SK-N-SH (cell line): ENCODE results near the gene PPP4R2. TPM values are rescaled to one million over a fixed set of nuclear protein-coding genes. Genes with fewer than 3 reads are reported as not detected.

Experiments used
- CTCF ChIA-PET: fragments of 300-600, 350-600 bp; formaldehyde crosslinking; extraction: SDS; loops from one replicate; lab custom pipeline; 2021; lab: Yijun Ruan, JAX
- POLR2A ChIA-PET: fragments of 350-600 bp; sonication (Branson Sonifier 250); formaldehyde crosslinking; extraction: SDS; loops from one replicate; lab custom pipeline; 2020; ENCODE audit warnings: antibody characterized with exemption, inconsistent platforms; lab: Yijun Ruan, JAX
- DNase-seq: peaks from one replicate; pipeline ENCODE4 v3.0.0; 2012
- H2AFZ ChIP-seq: fragments of 200-600 bp; sonication (generic); 2 replicates; pipeline ENCODE4 v1.8.1; 2016; ENCODE audit warnings: antibody characterized with exemption, mild to moderate bottlenecking, low read depth
- H3F3A ChIP-seq: fragments of 200-600 bp; sonication (generic); replicated peaks from 2 replicates; pipeline ENCODE3; 2016; ENCODE audit warnings: antibody characterized with exemption, mild to moderate bottlenecking; ENCODE audit not compliant: insufficient read depth
- H3K27ac ChIP-seq, 2 experiments: fragments of 200-500 bp in 1 of 2; fragments of 200-600 bp in 1 of 2; sonication (Bioruptor generic) in 1 of 2; sonication (generic), shearing (Covaris generic) in 1 of 2; 2 replicates each; pipeline versions ENCODE4 v1.5.1 to v1.6.1; 2014 to 2016; ENCODE audit warnings: low read depth in 2 of 2, inconsistent platforms in 1 of 2, low read length in 1 of 2, mild to moderate bottlenecking in 1 of 2, mixed read lengths in 1 of 2
- H3K27me3 ChIP-seq: fragments of 200-600 bp; sonication (generic), shearing (Covaris generic); 2 replicates; pipeline ENCODE4 v1.6.1; 2016; ENCODE audit warnings: mixed run types; ENCODE audit not compliant: insufficient read depth
- H3K36me3 ChIP-seq, 2 experiments: fragments of 200-500 bp in 1 of 2; fragments of 200-600 bp in 1 of 2; sonication (Bioruptor generic) in 1 of 2; sonication (generic) in 1 of 2; replicated peaks in 1 of 2; 2 replicates each; pipeline versions ENCODE3 to v1.5.1; 2014 to 2016; ENCODE audit warnings: low read length in 1 of 2, mild to moderate bottlenecking in 1 of 2; ENCODE audit not compliant: insufficient read depth in 2 of 2, control insufficient read depth in 1 of 2
- H3K4me1 ChIP-seq, 2 experiments: fragments of 200-500 bp in 1 of 2; fragments of 200-600 bp in 1 of 2; sonication (Bioruptor generic) in 1 of 2; sonication (generic), shearing (Covaris generic) in 1 of 2; 2 replicates each; pipeline versions ENCODE4 v1.5.1 to v1.6.1; 2014 to 2016; ENCODE audit warnings: low read depth in 1 of 2, low read length in 1 of 2, mixed run types in 1 of 2; ENCODE audit not compliant: insufficient read depth in 2 of 2, control insufficient read depth in 1 of 2
- H3K4me2 ChIP-seq: fragments of 200-600 bp; sonication (generic), shearing (Covaris generic); 2 replicates; pipeline ENCODE4 v1.6.1; 2017; ENCODE audit warnings: mixed run types
- H3K4me3 ChIP-seq, 2 experiments: fragments of 200-500 bp in 1 of 2; fragments of 200-600 bp in 1 of 2; sonication (Bioruptor generic) in 1 of 2; sonication (generic), shearing (Covaris generic) in 1 of 2; 2 replicates each; pipeline versions ENCODE4 v1.5.1 to v1.8.1; 2014 to 2016; ENCODE audit warnings: low read depth in 2 of 2, inconsistent platforms in 1 of 2, low read length in 1 of 2, mild to moderate bottlenecking in 1 of 2, mixed read lengths in 1 of 2, moderate library complexity in 1 of 2
- H3K79me2 ChIP-seq: fragments of 200-600 bp; sonication (generic); 2 replicates; pipeline ENCODE4 v1.8.1; 2017; ENCODE audit warnings: mild to moderate bottlenecking; ENCODE audit not compliant: insufficient read depth
- H3K9ac ChIP-seq: fragments of 200-600 bp; sonication (generic); 2 replicates; pipeline ENCODE4 v1.6.1; 2017; ENCODE audit warnings: mixed run types
- H3K9me2 ChIP-seq: fragments of 200-600 bp; sonication (generic); 2 replicates; pipeline ENCODE4 v1.6.1; 2017; ENCODE audit warnings: mixed run types
- H3K9me3 ChIP-seq: fragments of 200-600 bp; sonication (generic); 2 replicates; pipeline ENCODE4 v1.6.1; 2017; ENCODE audit warnings: mixed run types, mild to moderate bottlenecking, moderate library complexity
- H4K20me1 ChIP-seq: fragments of 200-600 bp; sonication (generic); 2 replicates; pipeline ENCODE4 v1.6.1; 2017; ENCODE audit warnings: mild to moderate bottlenecking, mixed run types; ENCODE audit not compliant: insufficient read depth
- ELF1 ChIP-seq: IDR thresholded peaks from 2 replicates; pipeline ENCODE4 v1.4.0; 2012
- FOSL2 ChIP-seq: IDR thresholded peaks from 2 replicates; pipeline ENCODE4 v1.4.0; 2012; ENCODE audit warnings: low read depth, mild to moderate bottlenecking, moderate library complexity, borderline replicate concordance
- GABPA ChIP-seq: IDR thresholded peaks from 2 replicates; pipeline ENCODE4 v1.4.0; 2012; ENCODE audit warnings: low read depth, mild to moderate bottlenecking
- GATA2 ChIP-seq: sonication (generic); formaldehyde crosslinking; IDR thresholded peaks from 2 replicates; pipeline ENCODE4 v1.5.0; 2020; ENCODE audit warnings: mild to moderate bottlenecking, missing genetic modification reagents
- JUND ChIP-seq: IDR thresholded peaks from 2 replicates; pipeline ENCODE4 v1.4.0; 2012
- MAX ChIP-seq: IDR thresholded peaks from 2 replicates; pipeline ENCODE4 v1.4.0; 2012; ENCODE audit warnings: low read depth
- MEF2A ChIP-seq: IDR thresholded peaks from 2 replicates; pipeline ENCODE4 v1.4.0; 2012; ENCODE audit warnings: low read depth, borderline replicate concordance
- NFIC ChIP-seq: IDR thresholded peaks from 2 replicates; pipeline ENCODE4 v1.4.0; 2012; ENCODE audit warnings: borderline replicate concordance
- NRF1 ChIP-seq: IDR thresholded peaks from 2 replicates; pipeline ENCODE4 v1.6.1; 2012; ENCODE audit warnings: low read depth, mild to moderate bottlenecking, low read length
- RAD21 ChIP-seq: IDR thresholded peaks from 2 replicates; pipeline ENCODE4 v1.6.1; 2012; ENCODE audit warnings: mild to moderate bottlenecking, low read length
- RCOR1 ChIP-seq: fragments of 150-350 bp; IDR thresholded peaks from 2 replicates; pipeline ENCODE4 v1.6.1; 2017; ENCODE audit warnings: antibody characterized with exemption, low read length
- RFX5 ChIP-seq: IDR thresholded peaks from 2 replicates; pipeline ENCODE4 v1.6.1; 2012; ENCODE audit warnings: mild to moderate bottlenecking, improper control_type of control experiment, low read length
- SMC3 ChIP-seq: IDR thresholded peaks from 2 replicates; pipeline ENCODE4 v1.6.1; 2012; ENCODE audit warnings: low read depth, low read length, improper control_type of control experiment
- TAF1 ChIP-seq: IDR thresholded peaks from 2 replicates; pipeline ENCODE4 v1.6.1; 2012; ENCODE audit warnings: low read depth, mild to moderate bottlenecking, low read length, moderate library complexity, borderline replicate concordance
- TEAD4 ChIP-seq: IDR thresholded peaks from 2 replicates; pipeline ENCODE4 v1.4.0; 2012; ENCODE audit warnings: mild to moderate bottlenecking, borderline replicate concordance; ENCODE audit not compliant: insufficient read depth
- YY1 ChIP-seq: IDR thresholded peaks from 2 replicates; pipeline ENCODE4 v1.4.0; 2012; ENCODE audit warnings: low read depth, mild to moderate bottlenecking
- WGBS: methylation state at CpG from one replicate; pipeline ENCODE4 v1.1.6; 2017; ENCODE audit warnings: low lambda C conversion rate; 5-methylcytosine and 5-hydroxymethylcytosine counted together
- polyA plus RNA-seq, 3 experiments: library from polyadenylated mRNA; depleted of rRNA; stranded (reverse); fragments of >200 nt; gene quantifications; 2 replicates each; pipeline ENCODE4 v1.2.3, GENCODE V29; 2012
- TF ChIP-seq, protein P1 (sequence below): fragments of 200-600 bp; sonication (generic); IDR thresholded peaks from 2 replicates; pipeline ENCODE4 v1.6.1; 2017; ENCODE audit warnings: antibody characterized with exemption, mild to moderate bottlenecking, moderate library complexity
- TF ChIP-seq, protein P2 (sequence below): IDR thresholded peaks from 2 replicates; pipeline ENCODE4 v1.4.0; 2012; ENCODE audit warnings: low read depth, borderline replicate concordance

PPP4R2 gene
- polyA plus RNA-seq, 1 of the 3 experiments (the other 2 are of a cell fraction): 8.9 TPM

DNA sequence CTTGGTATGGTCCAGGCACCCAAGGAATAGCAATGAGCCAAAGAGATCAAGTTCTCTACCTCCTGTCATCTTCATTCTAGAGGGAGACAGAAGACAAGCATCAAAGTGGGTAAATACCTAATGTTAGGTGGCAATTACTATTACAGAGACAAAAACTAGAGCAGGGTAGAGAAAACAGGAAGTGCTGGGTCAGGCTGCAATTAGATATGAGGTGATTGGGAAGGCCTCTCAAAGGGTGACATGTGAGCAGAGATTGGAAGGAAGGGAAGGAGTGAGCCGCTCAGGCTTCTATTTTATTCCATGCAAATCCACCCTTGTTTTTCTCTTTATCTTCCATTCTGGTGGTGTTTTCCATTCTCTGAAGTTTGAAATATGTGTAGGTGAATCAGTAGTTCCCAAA is 102.3 kb downstream of the PPP4R2 start:
- Histone ChIP-seq H2AFZ (no peak overlapping the region), H3K27ac (no peak overlapping the region), H3K9ac (no peak overlapping the region), H3K9me3 (no peaks in the 10 kb centered on the region), H3K36me3 (no peaks in the 10 kb centered on the region), H3K79me2 (no peaks in the 10 kb centered on the region), H3K9me2 (no peaks in the 10 kb centered on the region), H3K4me1 (peaks cover 6 to 8% of the 10 kb centered on the region in 2 experiments; a peak in 3 of 4 replicates), H3K4me3 (no peak overlapping the region), H4K20me1 (no peaks in the 10 kb centered on the region), H3F3A (no peaks in the 10 kb centered on the region), H3K27me3 (no peaks in the 10 kb centered on the region), H3K4me2 (no peak overlapping the region)
- no peak for DNase-seq
- POLR2A ChIA-PET: no interaction called here
- CTCF ChIA-PET: interaction anchor here (1.1 to 11.7 kb wide), 4 partner anchors 10 to 409 kb away, joined by 3 to 104 read pairs (median 4); no protein-coding TSS in a partner anchor
- TF ChIP-seq RFX5 (no peak), FOSL2 (no peak), NFIC (no peak)
- WGBS: 89% methylated on average over 1 of the region's 1 CpG

- Histone ChIP-seq H3K9me3 (no peaks in the 10 kb centered on the region), H3K4me1 (peaks cover 0 to 4% of the 10 kb centered on the region in 2 experiments; a peak in 1 of 4 replicates), H3K36me3 (no peaks in the 10 kb centered on the region), H3K4me2 (no peak overlapping the region), H3F3A (no peaks in the 10 kb centered on the region), H2AFZ (no peak overlapping the region), H3K9me2 (no peaks in the 10 kb centered on the region), H4K20me1 (no peaks in the 10 kb centered on the region), H3K27me3 (no peaks in the 10 kb centered on the region), H3K27ac (no peak overlapping the region), H3K4me3 (peak overlapping the region in 1 of 2 experiments; percentile 26; a peak in 1 of 4 replicates), H3K79me2 (no peaks in the 10 kb centered on the region), H3K9ac (no peak overlapping the region)
- 36% methylated on average over 8 of the region's 9 CpGs for WGBS
- peak; percentile 90 for DNase-seq
- TF ChIP-seq RAD21 (peak; percentile 98), SMC3 (peak; percentile 98), RCOR1 (peak; percentile 48; the same call in 1 of the 2 replicates), ELF1 (no peak)
- TF ChIP-seq, protein P1, sequence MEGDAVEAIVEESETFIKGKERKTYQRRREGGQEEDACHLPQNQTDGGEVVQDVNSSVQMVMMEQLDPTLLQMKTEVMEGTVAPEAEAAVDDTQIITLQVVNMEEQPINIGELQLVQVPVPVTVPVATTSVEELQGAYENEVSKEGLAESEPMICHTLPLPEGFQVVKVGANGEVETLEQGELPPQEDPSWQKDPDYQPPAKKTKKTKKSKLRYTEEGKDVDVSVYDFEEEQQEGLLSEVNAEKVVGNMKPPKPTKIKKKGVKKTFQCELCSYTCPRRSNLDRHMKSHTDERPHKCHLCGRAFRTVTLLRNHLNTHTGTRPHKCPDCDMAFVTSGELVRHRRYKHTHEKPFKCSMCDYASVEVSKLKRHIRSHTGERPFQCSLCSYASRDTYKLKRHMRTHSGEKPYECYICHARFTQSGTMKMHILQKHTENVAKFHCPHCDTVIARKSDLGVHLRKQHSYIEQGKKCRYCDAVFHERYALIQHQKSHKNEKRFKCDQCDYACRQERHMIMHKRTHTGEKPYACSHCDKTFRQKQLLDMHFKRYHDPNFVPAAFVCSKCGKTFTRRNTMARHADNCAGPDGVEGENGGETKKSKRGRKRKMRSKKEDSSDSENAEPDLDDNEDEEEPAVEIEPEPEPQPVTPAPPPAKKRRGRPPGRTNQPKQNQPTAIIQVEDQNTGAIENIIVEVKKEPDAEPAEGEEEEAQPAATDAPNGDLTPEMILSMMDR: peak; percentile 96
- CTCF ChIA-PET: interaction anchor here (0.5 to 11.7 kb wide), 38 partner anchors 10 to 747 kb away, joined by 3 to 104 read pairs (median 4); no protein-coding TSS in a partner anchor
- POLR2A ChIA-PET: interaction anchor here (0.7 kb wide), 1 partner anchor 333 kb away, joined by 3 read pairs; no protein-coding TSS in a partner anchor
These were observed 104.3 kb downstream of the PPP4R2 start for GRCh38 chr3:73100741-73101559.

DNA sequence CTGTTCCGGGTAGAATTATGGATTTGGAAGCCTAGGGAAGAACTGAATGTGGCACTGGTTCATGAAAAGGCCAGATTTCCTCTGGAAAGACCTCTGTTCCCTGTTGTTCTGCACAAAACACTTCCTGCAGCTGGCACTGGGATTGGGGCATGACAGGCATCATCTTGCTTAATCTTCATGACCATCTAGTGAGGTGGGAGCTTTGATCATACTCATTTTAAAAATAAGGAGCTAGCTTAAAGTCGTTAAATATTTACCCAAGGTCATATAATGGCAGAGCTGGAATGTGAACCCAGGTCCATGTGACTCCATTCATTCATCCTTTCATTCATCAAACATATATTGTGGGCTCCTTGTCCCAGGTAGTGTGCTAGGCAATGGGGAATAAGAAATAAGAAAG is 105.3 kb downstream of the PPP4R2 start:
- peaks cover 0 to 4% of the 10 kb centered on the region in 2 experiments; a peak in 1 of 4 replicates for H3K4me1 ChIP-seq
- POLR2A ChIA-PET: no interaction called here
- H2AFZ ChIP-seq: no peak overlapping the region
- H3K79me2 ChIP-seq: no peaks in the 10 kb centered on the region
- 15% methylated on average over 2 of the region's 2 CpGs for WGBS
- H3K9ac ChIP-seq: no peak overlapping the region
- H3K27ac ChIP-seq: no peak overlapping the region; a peak in 1 of 4 replicates
- no peak overlapping the region for H3K4me3 ChIP-seq
- no peaks in the 10 kb centered on the region for H4K20me1 ChIP-seq
- CTCF ChIA-PET: interaction anchor here (1.0 to 11.7 kb wide), 16 partner anchors 9 to 746 kb away, joined by 3 to 104 read pairs (median 5); no protein-coding TSS in a partner anchor
- H3K36me3 ChIP-seq: no peaks in the 10 kb centered on the region
- H3F3A ChIP-seq: no peaks in the 10 kb centered on the region
- H3K9me3 ChIP-seq: no peaks in the 10 kb centered on the region
- H3K4me2 ChIP-seq: no peak overlapping the region
- DNase-seq: no peak
- H3K9me2 ChIP-seq: no peaks in the 10 kb centered on the region
- no peaks in the 10 kb centered on the region for H3K27me3 ChIP-seq
- TF ChIP-seq TEAD4: no peak
- no peak for TF ChIP-seq TAF1
- no peak for TF ChIP-seq MAX
- TF ChIP-seq RAD21: no peak
- TF ChIP-seq, protein P2, sequence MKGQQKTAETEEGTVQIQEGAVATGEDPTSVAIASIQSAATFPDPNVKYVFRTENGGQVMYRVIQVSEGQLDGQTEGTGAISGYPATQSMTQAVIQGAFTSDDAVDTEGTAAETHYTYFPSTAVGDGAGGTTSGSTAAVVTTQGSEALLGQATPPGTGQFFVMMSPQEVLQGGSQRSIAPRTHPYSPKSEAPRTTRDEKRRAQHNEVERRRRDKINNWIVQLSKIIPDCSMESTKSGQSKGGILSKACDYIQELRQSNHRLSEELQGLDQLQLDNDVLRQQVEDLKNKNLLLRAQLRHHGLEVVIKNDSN: no peak
- no peak for TF ChIP-seq RCOR1
- no peak for TF ChIP-seq GATA2 (CRISPR knock-in tag)
- TF ChIP-seq RFX5: no peak
- no peak for TF ChIP-seq GABPA
- TF ChIP-seq NRF1: no peak
- TF ChIP-seq YY1: no peak
- TF ChIP-seq JUND: no peak
- TF ChIP-seq FOSL2: no peak
- no peak for TF ChIP-seq MEF2A
